Measurements from ENCODE around the gene BNIP5. TPM values are rescaled to one million over a fixed set of nuclear protein-coding genes. Genes with fewer than 3 reads are reported as not detected.

The BNIP5 gene
- total and polyA plus RNA-seq, 2 experiments from 2014 or later: 0.12 TPM; not detected in 1

DNA sequence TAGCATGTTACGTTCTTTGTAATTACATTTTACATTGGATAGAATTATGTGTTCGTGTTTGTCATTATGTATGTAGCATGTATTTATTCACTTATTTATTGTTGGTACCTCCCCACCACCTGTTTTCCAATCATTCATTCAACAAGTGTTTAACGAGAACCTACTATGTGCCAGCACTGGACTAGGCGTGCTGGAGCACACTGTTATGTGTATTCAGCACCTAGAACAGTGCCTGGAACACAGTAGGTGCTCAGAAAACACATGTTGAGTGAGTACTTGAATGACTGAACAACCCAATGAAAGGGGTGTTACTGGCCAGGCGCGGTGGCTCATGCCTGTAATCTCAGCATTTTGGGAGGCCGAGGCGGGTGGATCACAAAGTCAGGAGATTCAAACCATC is 39.5 kb upstream of the BNIP5 start:
- DNase-seq (ENCODE audit: low read depth in 1 of 2, low spot score in 1 of 2): no peak
- no peak overlapping the region for H3K4me3 ChIP-seq
- no peaks in the 10 kb centered on the region for H3K9me3 ChIP-seq (ENCODE audit: low read depth)
- H3K27ac ChIP-seq: no peak overlapping the region
- peaks cover 5% of the 10 kb centered on the region for H3K27me3 ChIP-seq
- TF ChIP-seq, protein P1, sequence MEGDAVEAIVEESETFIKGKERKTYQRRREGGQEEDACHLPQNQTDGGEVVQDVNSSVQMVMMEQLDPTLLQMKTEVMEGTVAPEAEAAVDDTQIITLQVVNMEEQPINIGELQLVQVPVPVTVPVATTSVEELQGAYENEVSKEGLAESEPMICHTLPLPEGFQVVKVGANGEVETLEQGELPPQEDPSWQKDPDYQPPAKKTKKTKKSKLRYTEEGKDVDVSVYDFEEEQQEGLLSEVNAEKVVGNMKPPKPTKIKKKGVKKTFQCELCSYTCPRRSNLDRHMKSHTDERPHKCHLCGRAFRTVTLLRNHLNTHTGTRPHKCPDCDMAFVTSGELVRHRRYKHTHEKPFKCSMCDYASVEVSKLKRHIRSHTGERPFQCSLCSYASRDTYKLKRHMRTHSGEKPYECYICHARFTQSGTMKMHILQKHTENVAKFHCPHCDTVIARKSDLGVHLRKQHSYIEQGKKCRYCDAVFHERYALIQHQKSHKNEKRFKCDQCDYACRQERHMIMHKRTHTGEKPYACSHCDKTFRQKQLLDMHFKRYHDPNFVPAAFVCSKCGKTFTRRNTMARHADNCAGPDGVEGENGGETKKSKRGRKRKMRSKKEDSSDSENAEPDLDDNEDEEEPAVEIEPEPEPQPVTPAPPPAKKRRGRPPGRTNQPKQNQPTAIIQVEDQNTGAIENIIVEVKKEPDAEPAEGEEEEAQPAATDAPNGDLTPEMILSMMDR (IDR thresholded peaks at IDR 0.05; ENCODE audit: low read depth, low read length): no peak
- no peaks in the 10 kb centered on the region for H3K4me1 ChIP-seq (ENCODE audit: low read depth)
- H3K36me3 ChIP-seq: no peaks in the 10 kb centered on the region

GRCh38 chr6:36375644-36376155 is 39.0 kb upstream of the BNIP5 start:
- Histone ChIP-seq H3K4me1 (ENCODE audit: low read depth) (no peaks in the 10 kb centered on the region), H3K9me3 (ENCODE audit: low read depth) (no peaks in the 10 kb centered on the region), H3K27ac (no peak overlapping the region), H3K4me3 (no peak overlapping the region), H3K36me3 (no peaks in the 10 kb centered on the region), H3K27me3 (peaks cover 5% of the 10 kb centered on the region)
- TF ChIP-seq, protein P1 (IDR thresholded peaks at IDR 0.05; ENCODE audit: low read depth, low read length): no peak
- DNase-seq (ENCODE audit: low read depth in 1 of 2, low spot score in 1 of 2): no peak

DNA sequence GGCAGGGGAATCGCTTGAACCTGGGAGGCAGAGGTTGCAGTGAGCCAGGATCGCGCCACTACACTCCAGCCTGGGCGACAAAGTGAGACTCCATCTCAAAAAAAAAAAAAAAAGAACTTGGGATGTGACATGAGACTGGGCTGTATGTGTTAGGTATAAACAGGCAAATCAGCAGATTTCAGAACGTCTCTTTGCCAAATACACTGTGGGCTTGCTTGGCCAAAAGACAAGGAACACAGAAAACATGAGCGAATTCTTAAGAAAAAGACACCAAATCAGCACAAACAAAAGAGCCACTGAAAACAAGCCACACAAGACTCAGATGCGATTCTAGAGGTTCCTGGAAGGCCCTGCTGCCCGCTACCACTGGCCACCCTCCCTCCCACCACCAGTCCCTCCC is 38.3 kb upstream of the BNIP5 start:
- peaks cover 5% of the 10 kb centered on the region for H3K27me3 ChIP-seq
- DNase-seq (ENCODE audit: low read depth in 1 of 2, low spot score in 1 of 2): no peak
- H3K4me3 ChIP-seq: no peak overlapping the region
- TF ChIP-seq, protein P1 (IDR thresholded peaks at IDR 0.05; ENCODE audit: low read depth, low read length): no peak
- no peaks in the 10 kb centered on the region for H3K9me3 ChIP-seq (ENCODE audit: low read depth)
- no peak overlapping the region for H3K27ac ChIP-seq
- H3K36me3 ChIP-seq: no peaks in the 10 kb centered on the region
- H3K4me1 ChIP-seq (ENCODE audit: low read depth): no peaks in the 10 kb centered on the region

GRCh38 chr6:36374194-36374593 is 37.5 kb upstream of the BNIP5 start:
- Histone ChIP-seq H3K27ac (no peak overlapping the region), H3K4me3 (no peak overlapping the region), H3K27me3 (peaks cover 5% of the 10 kb centered on the region), H3K9me3 (ENCODE audit: low read depth) (no peaks in the 10 kb centered on the region), H3K4me1 (ENCODE audit: low read depth) (no peaks in the 10 kb centered on the region), H3K36me3 (no peaks in the 10 kb centered on the region)
- TF ChIP-seq, protein P1 (IDR thresholded peaks at IDR 0.05; ENCODE audit: low read depth, low read length): no peak
- no peak for DNase-seq (ENCODE audit: low read depth in 1 of 2, low spot score in 1 of 2)

GRCh38 chr6:36373368-36374019 is 36.8 kb upstream of the BNIP5 start:
- H3K36me3 ChIP-seq: no peaks in the 10 kb centered on the region
- H3K27ac ChIP-seq: no peak overlapping the region
- H3K4me3 ChIP-seq: no peak overlapping the region
- H3K27me3 ChIP-seq: peaks cover 5% of the 10 kb centered on the region
- TF ChIP-seq, protein P1 (IDR thresholded peaks at IDR 0.05; ENCODE audit: low read depth, low read length): no peak
- H3K9me3 ChIP-seq (ENCODE audit: low read depth): no peaks in the 10 kb centered on the region
- no peak for DNase-seq (ENCODE audit: low read depth in 1 of 2, low spot score in 1 of 2)
- no peaks in the 10 kb centered on the region for H3K4me1 ChIP-seq (ENCODE audit: low read depth)
